GM19467 (cell line): ENCODE measurements around the gene PTPA.
"Not testable (repeated sequence)": the region's sequence is repeated elsewhere in the genome, so short reads cannot be mapped to it uniquely, and the experiment has no call there.

Experiments
- ATAC-seq: cut with Tn5 transposase; IDR thresholded peaks from one replicate; pipeline ENCODE4 v1.9.1; 2021; ENCODE audit warnings: mild to moderate bottlenecking, moderate library complexity; ENCODE audit not compliant: unreplicated experiment

PTPA gene

DNA sequence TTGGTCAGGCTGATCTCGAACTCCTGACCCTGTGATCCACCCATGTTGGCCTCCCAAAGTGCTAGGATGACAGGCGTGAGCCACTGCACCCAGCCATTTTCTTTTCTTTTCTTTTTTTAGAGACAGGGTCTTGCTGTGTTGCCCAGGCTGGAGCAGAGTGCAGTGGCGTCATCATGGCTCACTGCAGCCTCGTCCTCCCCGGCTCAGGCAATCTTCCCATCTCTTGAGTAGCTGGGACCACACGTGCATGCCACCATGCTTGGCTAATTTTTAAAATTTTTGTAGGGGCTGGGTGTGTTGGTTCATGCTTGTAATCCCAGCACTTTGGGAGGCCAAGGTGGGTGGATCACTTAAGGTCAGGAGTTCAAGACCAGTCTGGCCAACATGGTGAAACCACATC is 85.8 kb downstream of the PTPA start:
- not testable (repeated sequence) for ATAC-seq

DNA sequence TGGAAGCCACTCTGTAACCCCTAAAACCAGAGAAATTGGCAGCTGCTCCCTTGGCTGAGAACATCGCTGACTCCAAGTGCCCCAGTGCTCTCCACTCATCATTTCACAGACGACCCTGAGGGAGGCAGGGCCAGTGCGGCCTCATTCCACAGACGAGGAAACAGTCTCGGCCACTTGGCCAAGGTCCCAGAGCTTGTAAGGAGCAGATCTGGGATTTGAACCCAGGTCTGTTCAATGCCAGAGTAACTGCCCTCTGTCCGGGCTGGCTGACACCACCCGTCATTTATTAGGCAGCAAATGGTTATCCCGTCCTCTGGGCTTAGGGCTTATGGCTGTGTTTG is 86.7 kb downstream of the PTPA start:
- no peak for ATAC-seq
